Bronchial epithelial cell (primary cell): Measurements from ENCODE around the gene MPP3. TPM values are rescaled to one million over a fixed set of nuclear protein-coding genes. Genes with fewer than 3 reads are reported as not detected.

Experiments used
- DNase-seq: peaks from one replicate; pipeline ENCODE4 v3.0.0-alpha.2; 2010; ENCODE audit warnings: low read depth
- FAIRE-seq: peaks from 2 replicates; lab custom pipeline; 2011; peaks lifted over from hg19 to GRCh38; lab: Jason Lieb, UNC
- H3K27me3 ChIP-seq: 2 replicates; pipeline ENCODE4 v1.5.1; 2011; ENCODE audit warnings: low read length; ENCODE audit not compliant: control insufficient read depth, insufficient read depth
- H3K36me3 ChIP-seq: 2 replicates; pipeline ENCODE4 v1.5.1; 2011; ENCODE audit warnings: low read length; ENCODE audit not compliant: control insufficient read depth, insufficient read depth
- H3K4me3 ChIP-seq: 2 replicates; pipeline ENCODE4 v1.5.1; 2011; ENCODE audit warnings: mild to moderate bottlenecking, low read depth, low read length, control low read depth
- CTCF ChIP-seq: IDR thresholded peaks from 2 replicates; pipeline ENCODE4 v1.5.1; 2011; ENCODE audit warnings: mild to moderate bottlenecking, moderate library complexity, low read length, control low read depth, inconsistent platforms; ENCODE audit not compliant: insufficient read depth, severe bottlenecking
- total RNA-seq: library from RNA; depleted of rRNA; stranded (reverse); fragments of >200 nt; gene quantifications from 2 replicates; pipeline ENCODE4 v1.2.1, GENCODE V29; 2014

The MPP3 gene
- total RNA-seq, 1 donor from 2014 or later: 9.7 TPM

- FAIRE-seq (peak; percentile 43), DNase-seq (peak; percentile 73)
- Histone ChIP-seq H3K36me3 (no peaks in the 10 kb centered on the region), H3K27me3 (peaks cover 5% of the 10 kb centered on the region), H3K4me3 (no peak overlapping the region)
- TF ChIP-seq CTCF: peak; percentile 100
Observed at GRCh38 chr17:43878260-43879175, 45.6 kb upstream of the MPP3 start.

- H3K36me3 ChIP-seq: no peaks in the 10 kb centered on the region
- DNase-seq: no peak
- peaks cover 5% of the 10 kb centered on the region for H3K27me3 ChIP-seq
- no peak overlapping the region for H3K4me3 ChIP-seq
- FAIRE-seq: peak; percentile 13
- no peak for TF ChIP-seq CTCF
Observed at GRCh38 chr17:43877451-43878155, 44.7 kb upstream of the MPP3 start.

- TF ChIP-seq CTCF: no peak
- no peak for FAIRE-seq
- Histone ChIP-seq H3K36me3 (no peaks in the 10 kb centered on the region), H3K4me3 (no peak overlapping the region), H3K27me3 (peaks cover 5% of the 10 kb centered on the region)
- no peak for DNase-seq
Observed at GRCh38 chr17:43877031-43877430, 44.1 kb upstream of the MPP3 start.

GRCh38 chr17:43875476-43876147 lies 42.7 kb upstream of the MPP3 start:
- Histone ChIP-seq H3K27me3 (peaks cover 5% of the 10 kb centered on the region), H3K4me3 (no peak overlapping the region), H3K36me3 (no peaks in the 10 kb centered on the region)
- FAIRE-seq (no peak), DNase-seq (no peak)
- TF ChIP-seq CTCF: no peak

GRCh38 chr17:43874293-43874692 lies 41.3 kb upstream of the MPP3 start:
- peaks cover 5% of the 10 kb centered on the region for H3K27me3 ChIP-seq
- TF ChIP-seq CTCF: no peak
- no peak overlapping the region for H3K4me3 ChIP-seq
- no peak for DNase-seq
- FAIRE-seq: no peak
- H3K36me3 ChIP-seq: no peaks in the 10 kb centered on the region
